ENCODE data around the gene LILRA6. TPM values are rescaled to one million over a fixed set of nuclear protein-coding genes. Genes with fewer than 3 reads are reported as not detected.
"Not testable (repeated sequence)": the region's sequence is repeated elsewhere in the genome, so short reads cannot be mapped to it uniquely, and the experiment has no call there.

LILRA6 gene
- polyA plus RNA-seq, 3 donors, result 65.7 to 150 (median 143) TPM

DNA sequence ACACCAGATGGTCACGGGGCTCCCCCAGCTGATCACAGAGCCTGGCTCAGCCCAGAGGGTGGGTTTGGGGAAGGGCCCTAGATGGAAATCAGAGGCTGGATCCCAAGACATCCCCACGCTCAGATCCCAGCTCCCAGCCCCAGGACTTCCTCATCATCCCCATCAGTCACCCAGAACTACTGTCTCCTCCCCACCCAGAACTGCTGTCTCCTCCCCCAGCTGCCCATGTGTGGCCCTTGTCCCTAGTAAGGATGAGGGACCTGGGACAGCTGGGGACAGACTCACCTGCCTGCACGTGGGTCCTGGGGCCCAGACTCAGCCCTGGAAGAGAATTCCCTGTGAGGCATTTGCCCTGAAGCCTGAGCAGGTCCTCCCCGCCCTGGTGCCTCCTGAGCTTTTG, 356 bp downstream of the LILRA6 start:
- H2AFZ ChIP-seq (ENCODE audit: insufficient read depth, low read depth, low read length, poor library complexity, severe bottlenecking); H4K20me1 ChIP-seq (ENCODE audit: insufficient read depth, low read length); H3K9me3 Mint-ChIP-seq; H3K27me3 Mint-ChIP-seq (ENCODE audit: low read depth in 3 of 3); H3K79me2 ChIP-seq (ENCODE audit: insufficient read depth, low read length); H3K9me3 ChIP-seq (replicated peaks in 1 of 2; ENCODE audit: control insufficient read depth in 1 of 2, insufficient read depth in 1 of 2, low read length in 2 of 2); intact Hi-C loops (cut with micrococcal nuclease); H3K27me3 ChIP-seq (ENCODE audit: control insufficient read depth in 2 of 2, insufficient read depth in 2 of 2, low read length in 2 of 2): not testable (repeated sequence)
- Histone ChIP-seq H3K27ac (ENCODE audit: low read depth in 1 of 2, low read length in 2 of 2) (peak overlapping the region; percentile 39 to 84), H3K36me3 (replicated peaks in 1 of 2; ENCODE audit: control insufficient read depth in 1 of 2, insufficient read depth in 2 of 2, low read length in 2 of 2) (peaks cover 26 to 28% of the 10 kb centered on the region in 2 donors), H3K4me1 (ENCODE audit: control insufficient read depth in 1 of 2, insufficient read depth in 2 of 2, low read length in 2 of 2) (peaks cover 64 to 65% of the 10 kb centered on the region in 2 donors), H3K4me3 (replicated peaks in 1 of 3; ENCODE audit: low read depth in 2 of 3, low read length in 3 of 3) (peak overlapping the region; percentile 1 to 69 (median 47)), H3K4me2 (replicated peaks; ENCODE audit: extremely low read depth, low read length, poor library complexity, severe bottlenecking) (peak overlapping the region; percentile 65), H3K9ac (ENCODE audit: insufficient read depth, low read length, poor library complexity, severe bottlenecking) (peak overlapping the region; percentile 40)
- Mint-ChIP-seq H3K4me3 (peak overlapping the region; percentile 74 to 79), H3K27ac (peak overlapping the region in 6 of 7 donors; percentile 64 to 96 (median 88)), H3K36me3 (peaks cover 33 to 38% of the 10 kb centered on the region in 2 donors), H3K4me1 (peaks cover 64% of the 10 kb centered on the region)
- DNase-seq, result peak in 1 of 3 donors; percentile 17
- 67% methylated on average over 1 of the region's 4 CpGs for WGBS (ENCODE audit: insufficient coverage)

DNA sequence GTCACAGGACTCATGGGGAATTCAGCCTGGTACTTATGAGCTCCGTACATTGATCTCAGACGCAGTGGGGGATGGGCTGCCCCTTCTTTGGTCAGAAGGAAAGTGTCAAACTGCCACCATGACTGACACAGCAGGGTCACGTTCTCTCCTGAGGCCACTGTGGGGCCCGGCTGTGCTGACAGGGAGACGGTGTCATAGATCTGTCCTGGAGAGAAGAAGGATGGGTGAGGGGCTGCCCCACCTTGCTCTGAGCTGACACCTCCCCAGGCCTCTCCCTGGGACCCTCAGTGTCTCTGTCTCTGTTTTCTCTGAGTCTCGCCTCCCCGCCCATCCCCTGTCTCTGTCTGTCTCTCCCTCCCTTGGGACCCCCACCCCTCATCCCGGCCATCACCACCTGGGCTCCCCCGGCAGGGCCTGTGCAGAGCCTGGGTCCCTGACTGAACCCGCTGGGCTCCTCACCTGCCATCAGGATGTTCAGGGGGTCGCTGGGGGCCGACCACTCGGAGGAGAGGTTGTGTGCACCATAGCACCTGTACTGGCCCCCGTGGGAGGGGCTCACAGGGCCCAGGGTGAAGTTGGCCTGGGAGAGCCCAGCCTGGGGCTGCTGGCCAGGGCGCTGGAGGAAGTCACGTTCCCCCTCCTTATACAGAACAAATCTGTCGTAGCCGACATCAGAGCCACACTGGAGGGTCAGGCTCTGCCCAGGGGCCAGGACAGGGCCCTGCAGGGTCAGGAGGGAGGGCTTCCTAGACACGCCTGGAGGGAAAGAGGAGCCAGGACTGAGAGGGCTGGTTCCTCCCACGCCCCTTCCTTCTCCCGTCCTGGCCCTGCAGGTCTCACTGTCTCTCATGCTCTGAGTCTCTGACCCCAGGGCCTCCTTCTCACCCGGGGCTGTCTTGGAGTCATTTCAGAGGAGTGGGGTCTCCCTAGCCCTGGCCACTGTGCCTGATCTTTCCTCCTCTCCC, 1.9 kb downstream of the LILRA6 start:
- H2AFZ ChIP-seq (ENCODE audit: insufficient read depth, low read depth, low read length, poor library complexity, severe bottlenecking); H3K27ac ChIP-seq (ENCODE audit: low read depth in 1 of 2, low read length in 2 of 2); H3K9ac ChIP-seq (ENCODE audit: insufficient read depth, low read length, poor library complexity, severe bottlenecking); H3K4me3 ChIP-seq (replicated peaks in 1 of 3; ENCODE audit: low read depth in 2 of 3, low read length in 3 of 3); H4K20me1 ChIP-seq (ENCODE audit: insufficient read depth, low read length); H3K9me3 Mint-ChIP-seq; H3K4me2 ChIP-seq (replicated peaks; ENCODE audit: extremely low read depth, low read length, poor library complexity, severe bottlenecking); intact Hi-C loops (cut with micrococcal nuclease); H3K27me3 Mint-ChIP-seq (ENCODE audit: low read depth in 3 of 3); H3K9me3 ChIP-seq (replicated peaks in 1 of 2; ENCODE audit: control insufficient read depth in 1 of 2, insufficient read depth in 1 of 2, low read length in 2 of 2); H3K79me2 ChIP-seq (ENCODE audit: insufficient read depth, low read length); DNase-seq; H3K27me3 ChIP-seq (ENCODE audit: control insufficient read depth in 2 of 2, insufficient read depth in 2 of 2, low read length in 2 of 2): not testable (repeated sequence)
- H3K36me3 ChIP-seq (replicated peaks in 1 of 2; ENCODE audit: control insufficient read depth in 1 of 2, insufficient read depth in 2 of 2, low read length in 2 of 2), result peaks cover 42 to 43% of the 10 kb centered on the region in 2 donors
- Mint-ChIP-seq H3K36me3 (peaks cover 47 to 53% of the 10 kb centered on the region in 2 donors), H3K4me3 (peak overlapping the region in 1 of 2 donors; percentile 46), H3K4me1 (peaks cover 61% of the 10 kb centered on the region), H3K27ac (peak overlapping the region in 6 of 7 donors; percentile 35 to 89 (median 69))
- peaks cover 54 to 60% of the 10 kb centered on the region in 2 donors for H3K4me1 ChIP-seq (ENCODE audit: control insufficient read depth in 1 of 2, insufficient read depth in 2 of 2, low read length in 2 of 2)
- WGBS (ENCODE audit: insufficient coverage), result 97% methylated on average over 5 of the region's 22 CpGs

DNA sequence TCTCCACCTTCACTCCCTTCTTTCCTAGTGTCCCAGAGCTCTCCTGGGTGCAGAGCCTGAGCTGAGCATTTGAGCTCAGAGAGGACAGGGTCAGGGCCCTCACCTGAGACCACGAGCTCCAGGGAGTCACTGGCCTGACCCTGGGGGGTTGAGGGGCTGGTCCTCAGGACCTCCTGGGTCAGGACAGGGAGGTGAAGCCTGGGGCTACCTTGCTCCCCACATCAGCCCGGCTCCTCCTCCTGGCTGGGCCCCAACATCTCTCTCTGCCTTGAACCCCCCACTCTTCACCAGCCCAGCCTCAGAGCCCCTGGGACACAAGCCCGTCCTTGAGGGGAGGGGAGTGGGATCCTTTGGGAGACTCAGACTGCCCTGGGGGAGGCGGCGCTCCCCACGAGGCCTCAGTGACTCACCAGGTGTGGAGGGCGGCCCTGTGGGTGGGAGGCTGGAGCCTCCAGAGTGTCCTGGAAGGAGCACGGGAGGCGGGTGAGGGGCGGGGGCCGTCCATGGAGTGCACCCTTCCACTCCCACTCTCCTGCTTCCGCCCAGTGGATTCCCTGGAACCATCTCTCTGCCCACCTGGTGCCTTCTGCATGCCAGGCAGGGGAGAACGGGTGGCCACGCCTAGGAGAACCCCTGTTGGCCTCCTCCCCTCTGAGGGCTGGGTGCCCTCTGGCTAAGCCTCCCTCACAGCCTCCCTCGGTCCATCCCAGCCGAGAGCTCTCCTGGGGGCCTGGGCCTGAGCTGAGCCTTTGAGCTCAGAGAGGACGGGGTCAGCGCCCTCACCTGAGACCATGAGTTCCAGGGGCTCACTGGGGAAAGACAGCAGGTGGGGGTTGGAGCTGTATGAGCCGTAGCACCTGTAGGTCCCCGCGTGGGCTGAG, 2.9 kb downstream of the LILRA6 start:
- Histone ChIP-seq H3K27ac (ENCODE audit: low read depth in 1 of 2, low read length in 2 of 2) (peak overlapping the region in 1 of 2 donors; percentile 9), H3K4me1 (ENCODE audit: control insufficient read depth in 1 of 2, insufficient read depth in 2 of 2, low read length in 2 of 2) (peaks cover 51 to 60% of the 10 kb centered on the region in 2 donors), H3K36me3 (replicated peaks in 1 of 2; ENCODE audit: control insufficient read depth in 1 of 2, insufficient read depth in 2 of 2, low read length in 2 of 2) (peaks cover 43 to 46% of the 10 kb centered on the region in 2 donors), H3K4me2 (replicated peaks; ENCODE audit: extremely low read depth, low read length, poor library complexity, severe bottlenecking) (peak overlapping the region; percentile 19)
- H3K9me3 ChIP-seq (replicated peaks in 1 of 2; ENCODE audit: control insufficient read depth in 1 of 2, insufficient read depth in 1 of 2, low read length in 2 of 2); H3K27me3 Mint-ChIP-seq (ENCODE audit: low read depth in 3 of 3); H3K4me3 ChIP-seq (replicated peaks in 1 of 3; ENCODE audit: low read depth in 2 of 3, low read length in 3 of 3); H3K27me3 ChIP-seq (ENCODE audit: control insufficient read depth in 2 of 2, insufficient read depth in 2 of 2, low read length in 2 of 2); H3K79me2 ChIP-seq (ENCODE audit: insufficient read depth, low read length); intact Hi-C loops (cut with micrococcal nuclease); H3K9me3 Mint-ChIP-seq; H3K9ac ChIP-seq (ENCODE audit: insufficient read depth, low read length, poor library complexity, severe bottlenecking); H2AFZ ChIP-seq (ENCODE audit: insufficient read depth, low read depth, low read length, poor library complexity, severe bottlenecking); DNase-seq; H4K20me1 ChIP-seq (ENCODE audit: insufficient read depth, low read length): not testable (repeated sequence)
- peaks cover 50 to 55% of the 10 kb centered on the region in 2 donors for H3K36me3 Mint-ChIP-seq
- WGBS (ENCODE audit: insufficient coverage), result 92% methylated on average over 7 of the region's 21 CpGs
- peak overlapping the region in 5 of 7 donors; percentile 54 to 88 (median 76) for H3K27ac Mint-ChIP-seq
- peak overlapping the region in 1 of 2 donors; percentile 12 for H3K4me3 Mint-ChIP-seq
- H3K4me1 Mint-ChIP-seq, result peaks cover 59% of the 10 kb centered on the region
